Upper lobe of left lung (tissue), 4 donors: ENCODE results near the gene CDH12.

ENCODE experiments used
- EP300 ChIP-seq, 4 donors: sonication (generic); formaldehyde crosslinking; IDR thresholded peaks; one replicate each; pipeline ENCODE4 v1.5.1; 2017; ENCODE audit warnings: antibody characterized with exemption in 4 of 4, control low read depth in 2 of 4
- TF ChIP-seq, protein P1 (sequence below), 6 experiments: fragments of 450-650 bp in 4 of 6; fragments of 200-600 bp in 2 of 6; sonication (generic) in 2 of 6; IDR thresholded peaks; one replicate each; pipeline ENCODE4 v1.5.1; 2016 to 2019; ENCODE audit warnings: antibody characterized with exemption in 6 of 6

- TF ChIP-seq, protein P1, sequence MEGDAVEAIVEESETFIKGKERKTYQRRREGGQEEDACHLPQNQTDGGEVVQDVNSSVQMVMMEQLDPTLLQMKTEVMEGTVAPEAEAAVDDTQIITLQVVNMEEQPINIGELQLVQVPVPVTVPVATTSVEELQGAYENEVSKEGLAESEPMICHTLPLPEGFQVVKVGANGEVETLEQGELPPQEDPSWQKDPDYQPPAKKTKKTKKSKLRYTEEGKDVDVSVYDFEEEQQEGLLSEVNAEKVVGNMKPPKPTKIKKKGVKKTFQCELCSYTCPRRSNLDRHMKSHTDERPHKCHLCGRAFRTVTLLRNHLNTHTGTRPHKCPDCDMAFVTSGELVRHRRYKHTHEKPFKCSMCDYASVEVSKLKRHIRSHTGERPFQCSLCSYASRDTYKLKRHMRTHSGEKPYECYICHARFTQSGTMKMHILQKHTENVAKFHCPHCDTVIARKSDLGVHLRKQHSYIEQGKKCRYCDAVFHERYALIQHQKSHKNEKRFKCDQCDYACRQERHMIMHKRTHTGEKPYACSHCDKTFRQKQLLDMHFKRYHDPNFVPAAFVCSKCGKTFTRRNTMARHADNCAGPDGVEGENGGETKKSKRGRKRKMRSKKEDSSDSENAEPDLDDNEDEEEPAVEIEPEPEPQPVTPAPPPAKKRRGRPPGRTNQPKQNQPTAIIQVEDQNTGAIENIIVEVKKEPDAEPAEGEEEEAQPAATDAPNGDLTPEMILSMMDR (IDR thresholded peaks at IDR 0.05) = no peak
- no peak for TF ChIP-seq EP300 (IDR thresholded peaks at IDR 0.05)
These were observed 227.7 kb downstream of the CDH12 start for GRCh38 chr5:22625451-22625850.
